K562 (cell line): Measurements from ENCODE around the gene ATP5PD. TPM values are rescaled to one million over a fixed set of nuclear protein-coding genes. Genes with fewer than 3 reads are reported as not detected.
A peak's percentile ranks its signal among the peaks of the same experiment; 100 is the strongest.

ENCODE experiments used
- ELF4 ChIP-seq: fragments of 450-650 bp; formaldehyde crosslinking; IDR thresholded peaks from 2 replicates; pipeline ENCODE4 v1.4.0; 2022; ENCODE audit warnings: missing genetic modification characterization
- ESRRA ChIP-seq: fragments of 450-650 bp; IDR thresholded peaks from 2 replicates; pipeline ENCODE4 v1.6.1; 2014; ENCODE audit warnings: low read depth, mild to moderate bottlenecking, moderate library complexity, borderline replicate concordance
- FOXP1 ChIP-seq: sonication (generic); formaldehyde crosslinking; IDR thresholded peaks from 2 replicates; pipeline ENCODE4 v1.8.0; 2022; ENCODE audit warnings: mild to moderate bottlenecking, missing genetic modification reagents
- HNRNPLL ChIP-seq: fragments of 200-400 bp; formaldehyde crosslinking; IDR thresholded peaks from 2 replicates; pipeline ENCODE4 v1.6.1; 2017; ENCODE audit warnings: low read length, low read depth, mild to moderate bottlenecking; ENCODE audit not compliant: poor library complexity, severe bottlenecking
- KAT2B ChIP-seq: IDR thresholded peaks from one replicate; pipeline ENCODE4 v1.6.1; 2012; ENCODE audit warnings: low read depth, mild to moderate bottlenecking, control low read depth, inconsistent platforms, low read length, moderate library complexity
- KDM5B ChIP-seq: fragments of 200-600 bp; sonication (generic); IDR thresholded peaks from 2 replicates; pipeline ENCODE4 v1.6.1; 2012; ENCODE audit warnings: low read depth, mild to moderate bottlenecking, moderate library complexity, low read length, control low read depth, inconsistent platforms; ENCODE audit not compliant: insufficient replicate concordance
- MAX ChIP-seq: sonication (generic); formaldehyde crosslinking; IDR thresholded peaks from 2 replicates; pipeline ENCODE4 v1.9.0; 2022; ENCODE audit warnings: mild to moderate bottlenecking, missing genetic modification reagents
- NCOA6 ChIP-seq: fragments of 450-650 bp; IDR thresholded peaks from 2 replicates; pipeline ENCODE4 v1.6.1; 2017; ENCODE audit warnings: mild to moderate bottlenecking
- NR3C1 ChIP-seq: sonication (generic); formaldehyde crosslinking; IDR thresholded peaks from 2 replicates; pipeline ENCODE4 v1.8.1; 2022; ENCODE audit warnings: missing genetic modification reagents
- POU5F1 ChIP-seq: fragments of 150-350 bp; IDR thresholded peaks from 2 replicates; pipeline ENCODE4 v1.6.1; 2014; ENCODE audit warnings: borderline replicate concordance, low read length, low read depth, mild to moderate bottlenecking; ENCODE audit not compliant: partially characterized antibody
- SMAD2 ChIP-seq: fragments of 150-350 bp; IDR thresholded peaks from 2 replicates; pipeline ENCODE4 v1.6.1; 2014; ENCODE audit warnings: low read depth, mild to moderate bottlenecking, low read length
- SRSF3 ChIP-seq: fragments of 200-400 bp; formaldehyde crosslinking; IDR thresholded peaks from 2 replicates; pipeline ENCODE4 v1.6.1; 2016; ENCODE audit warnings: mild to moderate bottlenecking, low read length, moderate library complexity; ENCODE audit not compliant: insufficient read depth
- TRIM28 ChIP-seq: fragments of 450-650 bp; IDR thresholded peaks from 2 replicates; pipeline ENCODE4 v1.6.1; 2017
- YBX1 ChIP-seq: fragments of 450-650 bp; IDR thresholded peaks from 2 replicates; pipeline ENCODE4 v1.7.1; 2016; ENCODE audit warnings: mild to moderate bottlenecking
- ZFP30 ChIP-seq: fragments of 250-450 bp; sonication (Bioruptor Pico); IDR thresholded peaks from 2 replicates; pipeline ENCODE4 v1.8.0; 2022; ENCODE audit warnings: moderate library complexity, mild to moderate bottlenecking, inconsistent platforms, borderline replicate concordance
- ZNF696 ChIP-seq: fragments of 250-450 bp; sonication (Bioruptor Pico); conservative IDR thresholded peaks from 2 replicates; pipeline ENCODE4 v1.4.0; 2020; ENCODE audit warnings: mild to moderate bottlenecking, moderate library complexity
- polyA plus RNA-seq, 8 experiments: library from polyadenylated mRNA; depleted of rRNA in 4 of 8; stranded (reverse) in 5 of 8; unstranded in 3 of 8; fragments of >200 nt; fragmentation: Nextera tagmentation in 2 of 8; fragmentation: Illumina TruSeq in 1 of 8; extraction: Ambion mirVana in 2 of 8; extraction: Trizol in 1 of 8; gene quantifications; 2 replicates each; pipeline versions ENCODE4 v1.2.1 to v1.2.3, GENCODE V29; 2011 to 2014; ENCODE audit warnings: inconsistent platforms in 1 of 8, missing spikeins in 1 of 8
- total RNA-seq, 7 experiments: library from RNA; depleted of rRNA in 6 of 7; stranded (reverse); fragments of >200 nt in 6 of 7; fragmentation: Illumina TruSeq in 2 of 7; extraction: Trizol in 2 of 7; gene quantifications; 2 replicates each; pipeline versions ENCODE4 v1.2.1 to v1.2.3, GENCODE V29; 2011 to 2021; ENCODE audit warnings: low replicate concordance in 1 of 7
- TF ChIP-seq, protein P1 (sequence below): sonication (generic); formaldehyde crosslinking; IDR thresholded peaks from 2 replicates; pipeline ENCODE4 v1.8.0; 2022; ENCODE audit warnings: missing genetic modification reagents, mild to moderate bottlenecking, moderate library complexity, borderline replicate concordance
- TF ChIP-seq, protein P2 (sequence below): fragments of 450-650 bp; IDR thresholded peaks from 2 replicates; pipeline ENCODE4 v1.6.1; 2016; ENCODE audit warnings: low read depth

Gene ATP5PD
- total and polyA plus RNA-seq, 9 of the 15 experiments (the other 6 are each of a cell fraction or from before 2014, with no cell fraction given), result 271 to 828 (median 432) TPM

DNA sequence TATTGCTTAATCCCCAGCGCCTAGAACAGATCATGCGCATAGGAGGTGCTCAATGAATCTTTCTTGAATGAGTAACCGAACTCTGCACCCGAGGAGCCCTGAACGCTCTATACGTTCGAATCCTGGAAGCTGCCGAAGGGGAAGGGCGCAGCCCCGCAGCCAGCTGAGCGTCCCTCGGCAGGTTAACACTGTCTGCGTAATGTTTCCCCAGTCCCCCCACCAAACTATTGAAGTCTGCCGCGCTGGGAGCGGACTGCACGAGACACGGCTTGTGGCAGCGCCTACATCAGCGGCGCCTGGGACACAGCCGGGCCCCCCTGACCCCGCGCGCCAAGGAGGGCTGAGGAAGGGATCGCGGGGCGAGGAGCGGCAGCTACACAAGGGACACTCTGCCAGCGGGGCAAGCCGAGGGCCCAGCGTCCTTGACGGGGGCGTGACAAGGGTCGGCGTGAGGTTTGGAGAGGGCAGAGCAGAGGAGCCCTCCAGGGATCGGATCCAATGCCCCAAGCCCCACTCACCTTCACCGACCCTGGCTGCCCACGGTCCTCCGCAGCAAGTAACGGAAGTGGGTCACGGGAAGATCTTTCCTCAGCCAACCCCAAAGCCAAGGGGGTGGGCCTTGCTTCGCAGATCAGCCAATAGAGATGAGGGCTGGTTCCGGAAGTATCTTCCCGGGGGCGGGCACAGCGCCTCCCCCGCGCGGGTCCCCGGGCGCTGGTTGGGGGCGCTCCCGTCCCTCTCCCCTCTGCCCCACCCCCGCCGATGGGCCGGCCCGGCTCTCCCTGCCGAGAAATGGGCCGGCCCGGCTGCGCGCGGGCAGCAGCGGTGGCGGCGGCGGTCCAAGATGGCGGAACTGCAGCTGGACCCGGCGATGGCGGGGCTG, at the start of gene ATP5PD, which contains the start of gene KCTD2 (continued):
- TF ChIP-seq POU5F1, result no peak
- TF ChIP-seq ESRRA, result peak; percentile 93
- no peak for TF ChIP-seq KAT2B
- TF ChIP-seq YBX1, result no peak
- TF ChIP-seq, protein P1, sequence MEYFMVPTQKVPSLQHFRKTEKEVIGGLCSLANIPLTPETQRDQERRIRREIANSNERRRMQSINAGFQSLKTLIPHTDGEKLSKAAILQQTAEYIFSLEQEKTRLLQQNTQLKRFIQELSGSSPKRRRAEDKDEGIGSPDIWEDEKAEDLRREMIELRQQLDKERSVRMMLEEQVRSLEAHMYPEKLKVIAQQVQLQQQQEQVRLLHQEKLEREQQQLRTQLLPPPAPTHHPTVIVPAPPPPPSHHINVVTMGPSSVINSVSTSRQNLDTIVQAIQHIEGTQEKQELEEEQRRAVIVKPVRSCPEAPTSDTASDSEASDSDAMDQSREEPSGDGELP (CRISPR knock-in tag), result peak; percentile 74
- TF ChIP-seq ELF4 (CRISPR knock-in tag), result peak; percentile 60; the same call in 1 of the 2 replicates
- peak; percentile 72 for TF ChIP-seq KDM5B
- TF ChIP-seq HNRNPLL, result peak; percentile 35
- no peak for TF ChIP-seq ZNF696 (CRISPR knock-in tag)
- no peak for TF ChIP-seq SMAD2
- TF ChIP-seq SRSF3, result no peak
- TF ChIP-seq ZFP30 (CRISPR knock-in tag), result no peak
- no peak for TF ChIP-seq TRIM28
- 0 out of 2 replicates have a peak, but pooled peaks have one; percentile 14 for TF ChIP-seq FOXP1
- no peak for TF ChIP-seq NCOA6
- TF ChIP-seq, protein P2, sequence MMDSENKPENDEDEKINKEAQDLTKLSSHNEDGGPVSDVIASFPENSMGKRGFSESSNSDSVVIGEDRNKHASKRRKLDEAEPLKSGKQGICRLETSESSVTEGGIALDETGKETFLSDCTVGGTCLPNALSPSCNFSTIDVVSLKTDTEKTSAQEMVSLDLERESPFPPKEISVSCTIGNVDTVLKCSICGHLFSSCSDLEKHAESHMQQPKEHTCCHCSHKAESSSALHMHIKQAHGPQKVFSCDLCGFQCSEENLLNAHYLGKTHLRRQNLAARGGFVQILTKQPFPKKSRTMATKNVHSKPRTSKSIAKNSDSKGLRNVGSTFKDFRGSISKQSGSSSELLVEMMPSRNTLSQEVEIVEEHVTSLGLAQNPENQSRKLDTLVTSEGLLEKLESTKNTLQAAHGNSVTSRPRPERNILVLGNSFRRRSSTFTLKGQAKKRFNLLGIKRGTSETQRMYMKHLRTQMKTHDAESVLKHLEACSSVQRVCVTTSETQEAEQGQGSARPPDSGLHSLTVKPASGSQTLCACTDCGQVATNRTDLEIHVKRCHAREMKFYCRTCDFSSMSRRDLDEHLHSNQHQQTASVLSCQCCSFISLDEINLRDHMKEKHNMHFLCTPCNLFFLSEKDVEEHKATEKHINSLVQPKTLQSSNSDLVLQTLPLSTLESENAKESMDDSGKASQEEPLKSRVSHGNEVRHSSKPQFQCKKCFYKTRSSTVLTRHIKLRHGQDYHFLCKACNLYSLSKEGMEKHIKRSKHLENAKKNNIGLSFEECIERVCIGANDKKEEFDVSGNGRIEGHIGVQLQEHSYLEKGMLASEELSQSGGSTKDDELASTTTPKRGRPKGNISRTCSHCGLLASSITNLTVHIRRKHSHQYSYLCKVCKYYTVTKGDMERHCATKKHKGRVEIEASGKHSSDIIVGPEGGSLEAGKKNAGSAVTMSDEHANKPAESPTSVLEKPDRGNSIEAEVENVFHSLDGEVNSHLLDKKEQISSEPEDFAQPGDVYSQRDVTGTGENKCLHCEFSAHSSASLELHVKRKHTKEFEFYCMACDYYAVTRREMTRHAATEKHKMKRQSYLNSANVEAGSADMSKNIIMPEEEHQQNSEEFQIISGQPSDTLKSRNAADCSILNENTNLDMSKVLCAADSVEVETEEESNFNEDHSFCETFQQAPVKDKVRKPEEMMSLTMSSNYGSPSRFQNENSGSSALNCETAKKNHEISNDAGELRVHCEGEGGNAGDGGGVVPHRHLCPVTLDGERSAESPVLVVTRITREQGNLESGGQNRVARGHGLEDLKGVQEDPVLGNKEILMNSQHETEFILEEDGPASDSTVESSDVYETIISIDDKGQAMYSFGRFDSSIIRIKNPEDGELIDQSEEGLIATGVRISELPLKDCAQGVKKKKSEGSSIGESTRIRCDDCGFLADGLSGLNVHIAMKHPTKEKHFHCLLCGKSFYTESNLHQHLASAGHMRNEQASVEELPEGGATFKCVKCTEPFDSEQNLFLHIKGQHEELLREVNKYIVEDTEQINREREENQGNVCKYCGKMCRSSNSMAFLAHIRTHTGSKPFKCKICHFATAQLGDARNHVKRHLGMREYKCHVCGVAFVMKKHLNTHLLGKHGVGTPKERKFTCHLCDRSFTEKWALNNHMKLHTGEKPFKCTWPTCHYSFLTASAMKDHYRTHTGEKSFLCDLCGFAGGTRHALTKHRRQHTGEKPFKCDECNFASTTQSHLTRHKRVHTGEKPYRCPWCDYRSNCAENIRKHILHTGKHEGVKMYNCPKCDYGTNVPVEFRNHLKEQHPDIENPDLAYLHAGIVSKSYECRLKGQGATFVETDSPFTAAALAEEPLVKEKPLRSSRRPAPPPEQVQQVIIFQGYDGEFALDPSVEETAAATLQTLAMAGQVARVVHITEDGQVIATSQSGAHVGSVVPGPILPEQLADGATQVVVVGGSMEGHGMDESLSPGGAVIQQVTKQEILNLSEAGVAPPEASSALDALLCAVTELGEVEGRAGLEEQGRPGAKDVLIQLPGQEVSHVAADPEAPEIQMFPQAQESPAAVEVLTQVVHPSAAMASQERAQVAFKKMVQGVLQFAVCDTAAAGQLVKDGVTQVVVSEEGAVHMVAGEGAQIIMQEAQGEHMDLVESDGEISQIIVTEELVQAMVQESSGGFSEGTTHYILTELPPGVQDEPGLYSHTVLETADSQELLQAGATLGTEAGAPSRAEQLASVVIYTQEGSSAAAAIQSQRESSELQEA, result no peak
- TF ChIP-seq MAX (CRISPR knock-in tag), result no peak; the same call in 1 of the 2 replicates
- TF ChIP-seq NR3C1, result no peak
